Medulla oblongata (tissue), 1 donor: Measurements from ENCODE around the gene ANO10.

Source experiments
- DNase-seq: peaks from one replicate; pipeline ENCODE4 v3.0.0-alpha.2; 2015; ENCODE audit errors: extremely low spot score

The ANO10 gene

GRCh38 chr3:43418601-43419272 lies 203.1 kb downstream of the ANO10 start:
- DNase-seq = no peak

GRCh38 chr3:43417133-43417532 lies 204.7 kb downstream of the ANO10 start:
- DNase-seq = no peak

- no peak for DNase-seq
These were observed 206.7 kb downstream of the ANO10 start for GRCh38 chr3:43415088-43415487.

GRCh38 chr3:43413676-43414368 lies 208.0 kb downstream of the ANO10 start:
- no peak for DNase-seq

- DNase-seq = peak; percentile 84
These were observed 210.4 kb downstream of the ANO10 start for GRCh38 chr3:43411429-43411828.

- no peak for DNase-seq
These were observed 211.2 kb downstream of the ANO10 start for GRCh38 chr3:43410592-43410991.

- no peak for DNase-seq
These were observed 212.3 kb downstream of the ANO10 start for GRCh38 chr3:43409506-43409905.

- no peak for DNase-seq
These were observed 215.2 kb downstream of the ANO10 start for GRCh38 chr3:43406643-43407023.

GRCh38 chr3:43405888-43406642 lies 215.7 kb downstream of the ANO10 start:
- no peak for DNase-seq

- DNase-seq = no peak
These were observed 220.8 kb downstream of the ANO10 start for GRCh38 chr3:43400781-43401730.

GRCh38 chr3:43400167-43400566 lies 221.6 kb downstream of the ANO10 start:
- DNase-seq = no peak

- no peak for DNase-seq
These were observed 222.8 kb downstream of the ANO10 start for GRCh38 chr3:43399034-43399433.

- peak; percentile 19 for DNase-seq
These were observed 227.7 kb downstream of the ANO10 start for GRCh38 chr3:43394041-43394554.

GRCh38 chr3:43391621-43392020 lies 230.2 kb downstream of the ANO10 start:
- DNase-seq = no peak

GRCh38 chr3:43390255-43390588 lies 231.6 kb downstream of the ANO10 start:
- no peak for DNase-seq

GRCh38 chr3:43389388-43390254 lies 232.2 kb downstream of the ANO10 start:
- peak; percentile 60 for DNase-seq

GRCh38 chr3:43388915-43389314 lies 232.9 kb downstream of the ANO10 start:
- DNase-seq = no peak

GRCh38 chr3:43388175-43388574 lies 233.6 kb downstream of the ANO10 start:
- DNase-seq = no peak

- DNase-seq = peak; percentile 28
These were observed 242.5 kb downstream of the ANO10 start for GRCh38 chr3:43379343-43379742.

- DNase-seq = no peak
These were observed 243.5 kb downstream of the ANO10 start for GRCh38 chr3:43378066-43378935.
